Sigmoid colon (tissue), 7 donors: Measurements from ENCODE around the gene CRB2. TPM values are rescaled to one million over a fixed set of nuclear protein-coding genes. Genes with fewer than 3 reads are reported as not detected.

Experiments used
- DNase-seq: peaks from one replicate; pipeline ENCODE4 v3.0.0-alpha.2; 2019
- H3K27ac ChIP-seq, 4 donors: fragments of 200-600 bp; sonication (generic); one replicate each; pipeline ENCODE4 v1.5.1; 2016 to 2019; ENCODE audit warnings: mild to moderate bottlenecking in 1 of 4
- H3K27me3 ChIP-seq, 3 donors: fragments of 200-600 bp; sonication (generic); one replicate each; pipeline ENCODE4 v1.5.1; 2019; ENCODE audit warnings: mild to moderate bottlenecking in 1 of 3
- H3K36me3 ChIP-seq, 4 donors: fragments of 200-600 bp; sonication (generic); one replicate each; pipeline ENCODE4 v1.5.1; 2016 to 2019
- H3K4me1 ChIP-seq, 4 donors: fragments of 200-600 bp; sonication (generic); one replicate each; pipeline ENCODE4 v1.5.1; 2017 to 2019
- H3K4me3 ChIP-seq, 4 donors: fragments of 200-600 bp; sonication (generic); one replicate each; pipeline ENCODE4 v1.5.1; 2017 to 2019; ENCODE audit warnings: mild to moderate bottlenecking in 2 of 4, moderate library complexity in 1 of 4
- H3K9me3 ChIP-seq, 4 donors: fragments of 200-600 bp in 3 of 4; sonication (generic) in 3 of 4; one replicate each; pipeline versions ENCODE4 v1.5.1 to v1.6.1; 2013 to 2019
- CTCF ChIP-seq, 4 experiments: fragments of 450-650 bp in 3 of 4; fragments of 200-600 bp in 1 of 4; IDR thresholded peaks; one replicate each; pipeline ENCODE4 v1.5.1; 2016 to 2019; ENCODE audit warnings: antibody characterized with exemption in 4 of 4, mild to moderate bottlenecking in 3 of 4, moderate library complexity in 2 of 4
- EP300 ChIP-seq, 4 donors: sonication (generic); formaldehyde crosslinking; IDR thresholded peaks; one replicate each; pipeline ENCODE4 v1.6.1; 2017; ENCODE audit warnings: antibody characterized with exemption in 4 of 4
- POLR2A ChIP-seq, 2 donors: fragments of 450-650 bp; IDR thresholded peaks; one replicate each; pipeline ENCODE4 v1.6.1; 2016; ENCODE audit warnings: antibody characterized with exemption in 2 of 2, mild to moderate bottlenecking in 2 of 2, moderate library complexity in 2 of 2
- POLR2AphosphoS5 ChIP-seq, 4 donors: sonication (generic); formaldehyde crosslinking; IDR thresholded peaks; one replicate each; pipeline ENCODE4 v1.6.1; 2017; ENCODE audit warnings: antibody characterized with exemption in 4 of 4
- whole genome bisulfite sequencing, 2 donors: extraction: QIAGEN DNeasy Blood & Tissue Kit; methylation state at CpG; one replicate each; pipeline ENCODE4 v1.1.7; 2013; 5-methylcytosine and 5-hydroxymethylcytosine counted together
- intact Hi-C: fragments of 100-400 bp; cut with DNase I; formaldehyde crosslinking; loops from one replicate; pipeline ENCODE4 v1.15.1; 2023
- polyA plus RNA-seq, 3 donors: library from polyadenylated mRNA; stranded (reverse); fragments of 200-250 nt; gene quantifications; one replicate each; pipeline ENCODE4 v1.2.3, GENCODE V29; 2013
- total RNA-seq, 4 donors: library from RNA; depleted of rRNA; stranded (reverse); fragments of >200 nt; gene quantifications; one replicate each; pipeline ENCODE4 v1.1.0, GENCODE V29; 2016
- donor health status: healthy with polysubstance abuse.
- donor health status: Bipolar disorder and iron deficiency.
- donor health status: healthy.

Gene CRB2
- total and polyA plus RNA-seq, 7 donors, result 0.14 to 0.79 (median 0.40) TPM; not detected in 3

GRCh38 chr9:123390337-123391135 lies 34.5 kb downstream of the CRB2 start:
- DNase-seq, result no peak
- H3K4me1 ChIP-seq, result no peaks in the 10 kb centered on the region
- no peak overlapping the region for H3K4me3 ChIP-seq
- H3K27me3 ChIP-seq, result no peaks in the 10 kb centered on the region
- TF ChIP-seq POLR2AphosphoS5 (IDR thresholded peaks at IDR 0.05), result no peak
- TF ChIP-seq POLR2A (IDR thresholded peaks at IDR 0.05), result no peak
- no peak for TF ChIP-seq CTCF (IDR thresholded peaks at IDR 0.05)
- TF ChIP-seq EP300 (IDR thresholded peaks at IDR 0.05), result no peak
- H3K36me3 ChIP-seq, result no peaks in the 10 kb centered on the region
- intact Hi-C loops, result no loop called here
- no peaks in the 10 kb centered on the region for H3K9me3 ChIP-seq
- no peak overlapping the region for H3K27ac ChIP-seq
- 92 to 94% methylated on average over 23 of the region's 23 CpGs for WGBS, 2 donors

GRCh38 chr9:123391233-123391632 lies 35.2 kb downstream of the CRB2 start:
- Histone ChIP-seq H3K27me3 (no peaks in the 10 kb centered on the region), H3K4me3 (no peak overlapping the region), H3K9me3 (no peaks in the 10 kb centered on the region), H3K4me1 (no peaks in the 10 kb centered on the region), H3K36me3 (no peaks in the 10 kb centered on the region), H3K27ac (no peak overlapping the region)
- DNase-seq, result no peak
- intact Hi-C loops, result no loop called here
- 85 to 94% methylated on average over 5 of the region's 5 CpGs for WGBS, 2 donors
- TF ChIP-seq CTCF (IDR thresholded peaks at IDR 0.05) (no peak), POLR2A (IDR thresholded peaks at IDR 0.05) (no peak), POLR2AphosphoS5 (IDR thresholded peaks at IDR 0.05) (no peak), EP300 (IDR thresholded peaks at IDR 0.05) (no peak)

GRCh38 chr9:123391946-123392345 lies 35.9 kb downstream of the CRB2 start:
- H3K4me3 ChIP-seq, result no peak overlapping the region
- no peak for DNase-seq
- H3K27ac ChIP-seq, result no peak overlapping the region
- no peak for TF ChIP-seq CTCF (IDR thresholded peaks at IDR 0.05)
- TF ChIP-seq POLR2AphosphoS5 (IDR thresholded peaks at IDR 0.05), result no peak
- no peak for TF ChIP-seq POLR2A (IDR thresholded peaks at IDR 0.05)
- H3K9me3 ChIP-seq, result no peaks in the 10 kb centered on the region
- H3K36me3 ChIP-seq, result no peaks in the 10 kb centered on the region
- H3K27me3 ChIP-seq, result no peaks in the 10 kb centered on the region
- no peaks in the 10 kb centered on the region for H3K4me1 ChIP-seq
- intact Hi-C loops, result no loop called here
- WGBS, 2 donors, result 95% methylated on average over 28 of the region's 28 CpGs

- 88 to 97% methylated on average over 4 of the region's 4 CpGs for WGBS, 2 donors
- Histone ChIP-seq H3K36me3 (no peaks in the 10 kb centered on the region), H3K27me3 (no peaks in the 10 kb centered on the region), H3K4me1 (no peaks in the 10 kb centered on the region), H3K27ac (no peak overlapping the region), H3K9me3 (no peaks in the 10 kb centered on the region), H3K4me3 (no peak overlapping the region)
- intact Hi-C loops, result no loop called here
- TF ChIP-seq EP300 (IDR thresholded peaks at IDR 0.05), result no peak
- no peak for TF ChIP-seq POLR2AphosphoS5 (IDR thresholded peaks at IDR 0.05)
- TF ChIP-seq POLR2A (IDR thresholded peaks at IDR 0.05), result no peak
- TF ChIP-seq CTCF (IDR thresholded peaks at IDR 0.05), result no peak
- no peak for DNase-seq
Measured at GRCh38 chr9:123392802-123393201, 36.8 kb downstream of the CRB2 start.
